WTC11 (cell line): ENCODE measurements around the gene FFAR1. TPM values are rescaled to one million over a fixed set of nuclear protein-coding genes. Genes with fewer than 3 reads are reported as not detected.
A peak's percentile ranks its signal among the peaks of the same experiment; 100 is the strongest.
"Not testable (repeated sequence)": the region's sequence is repeated elsewhere in the genome, so short reads cannot be mapped to it uniquely, and the experiment has no call there.

ENCODE experiments used
- ATAC-seq: fragments of 200-7000 bp; cut with Tn5 transposase; 2 replicates; pipeline ENCODE4 v1.10.0; 2021; ENCODE audit warnings: mild to moderate bottlenecking, moderate library complexity
- CTCF ChIA-PET: fragments of 300-600 bp; sonication (Branson Sonifier 250); formaldehyde crosslinking; loops from one replicate; lab custom pipeline; 2021; ENCODE audit warnings: antibody characterized with exemption; lab: Charles Lee
- POLR2A ChIA-PET: fragments of 350-600 bp; sonication (Branson Sonifier 250); formaldehyde crosslinking; loops from one replicate; lab custom pipeline; 2021; ENCODE audit warnings: antibody characterized with exemption; lab: Charles Lee
- DNase-seq: peaks from one replicate; pipeline ENCODE4 v3.0.0; 2021; ENCODE audit warnings: low spot score
- H3K27ac Mint-ChIP-seq: 2 replicates; pipeline ENCODE4 v1.8.0; 2021; ENCODE audit warnings: mixed read lengths
- H3K27me3 Mint-ChIP-seq: 2 replicates; pipeline ENCODE4 v1.8.0; 2021; ENCODE audit warnings: low read depth, mild to moderate bottlenecking, moderate library complexity, mixed read lengths
- H3K36me3 Mint-ChIP-seq: 2 replicates; pipeline ENCODE4 v1.8.0; 2021; ENCODE audit warnings: mixed read lengths
- H3K4me1 Mint-ChIP-seq: 2 replicates; pipeline ENCODE4 v1.8.0; 2022; ENCODE audit warnings: mixed read lengths
- H3K4me3 Mint-ChIP-seq: 2 replicates; pipeline ENCODE4 v1.8.0; 2021; ENCODE audit warnings: mild to moderate bottlenecking, moderate library complexity, mixed read lengths
- H3K9me3 Mint-ChIP-seq: 2 replicates; pipeline ENCODE4 v1.8.0; 2021; ENCODE audit warnings: mixed read lengths
- AR ChIP-seq: fragments of 250-450 bp; sonication (Bioruptor Pico); IDR thresholded peaks from 2 replicates; pipeline ENCODE4 v1.9.0; 2021; ENCODE audit warnings: mild to moderate bottlenecking
- CBFB ChIP-seq: sonication (generic); formaldehyde crosslinking; IDR thresholded peaks from 2 replicates; pipeline ENCODE4 v1.8.1; 2022; ENCODE audit warnings: mild to moderate bottlenecking, low read depth, missing genetic modification reagents
- ESRRA ChIP-seq: sonication (generic); formaldehyde crosslinking; IDR thresholded peaks from 2 replicates; pipeline ENCODE4 v1.8.1; 2022; ENCODE audit warnings: mild to moderate bottlenecking, missing genetic modification reagents, borderline replicate concordance
- FOXJ3 ChIP-seq: sonication (generic); formaldehyde crosslinking; IDR thresholded peaks from 2 replicates; pipeline ENCODE4 v1.9.0; 2021; ENCODE audit warnings: missing genetic modification reagents, mild to moderate bottlenecking, borderline replicate concordance
- HMGXB4 ChIP-seq: sonication (generic); formaldehyde crosslinking; IDR thresholded peaks from 2 replicates; pipeline ENCODE4 v1.8.1; 2023; ENCODE audit warnings: mild to moderate bottlenecking, moderate library complexity, missing genetic modification reagents
- IRF1 ChIP-seq: sonication (generic); formaldehyde crosslinking; IDR thresholded peaks from 2 replicates; pipeline ENCODE4 v1.8.0; 2023; ENCODE audit warnings: missing genetic modification reagents
- KAT7 ChIP-seq: sonication (generic); formaldehyde crosslinking; IDR thresholded peaks from 2 replicates; pipeline ENCODE4 v1.8.1; 2023; ENCODE audit warnings: missing genetic modification reagents, mild to moderate bottlenecking, borderline replicate concordance
- NFE2L1 ChIP-seq: sonication (generic); formaldehyde crosslinking; IDR thresholded peaks from 2 replicates; pipeline ENCODE4 v1.8.1; 2023; ENCODE audit warnings: missing genetic modification reagents
- TEAD4 ChIP-seq: sonication (generic); formaldehyde crosslinking; IDR thresholded peaks from 2 replicates; pipeline ENCODE4 v1.8.0; 2022; ENCODE audit warnings: mild to moderate bottlenecking, missing genetic modification reagents
- ZNF121 ChIP-seq: sonication (generic); formaldehyde crosslinking; IDR thresholded peaks from 2 replicates; pipeline ENCODE4 v1.8.0; 2023; ENCODE audit warnings: missing genetic modification reagents
- ZNF281 ChIP-seq: sonication (generic); formaldehyde crosslinking; IDR thresholded peaks from 2 replicates; pipeline ENCODE4 v1.8.0; 2023; ENCODE audit warnings: mild to moderate bottlenecking, missing genetic modification reagents
- ZNF317 ChIP-seq: sonication (generic); formaldehyde crosslinking; IDR thresholded peaks from 2 replicates; pipeline ENCODE4 v1.8.1; 2023; ENCODE audit warnings: low read depth, mild to moderate bottlenecking, moderate library complexity, missing genetic modification reagents, borderline replicate concordance
- total RNA-seq: library from RNA; stranded (reverse); gene quantifications from 3 replicates; pipeline ENCODE4 v1.2.3, GENCODE V29; 2021

FFAR1 gene
- total RNA-seq, 1 experiment from 2014 or later = 0.07 TPM

- no peak for DNase-seq
- peaks cover 7% of the 10 kb centered on the region for H3K4me1 Mint-ChIP-seq
- no peaks in the 10 kb centered on the region for H3K36me3 Mint-ChIP-seq
- H3K4me3 Mint-ChIP-seq = no peak overlapping the region
- H3K27me3 Mint-ChIP-seq = no peaks in the 10 kb centered on the region
- TF ChIP-seq ESRRA (CRISPR knock-in tag) = no peak
- no peak for TF ChIP-seq HMGXB4 (CRISPR knock-in tag)
- CTCF ChIA-PET = interaction anchor here (0.6 to 2.2 kb wide), 3 partner anchors 111 to 139 kb away, joined by 3 to 6 read pairs (median 4); no protein-coding TSS in a partner anchor
- no peaks in the 10 kb centered on the region for H3K9me3 Mint-ChIP-seq
- POLR2A ChIA-PET = no interaction called here
- ATAC-seq = no peak
- no peak overlapping the region; the same call in 1 of the 2 replicates for H3K27ac Mint-ChIP-seq
Measured at GRCh38 chr19:35355791-35356460, 8.2 kb downstream of the FFAR1 start.

- Mint-ChIP-seq H3K36me3 (no peaks in the 10 kb centered on the region), H3K27ac (no peak within 1 kb of the TSS), H3K9me3 (no peaks in the 10 kb centered on the region), H3K27me3 (no peaks in the 10 kb centered on the region), H3K4me3 (no peak within 1 kb of the TSS), H3K4me1 (peaks cover 4% of the 10 kb centered on the region; the same call in 1 of the 2 replicates)
- no peak for DNase-seq
- ChIA-PET POLR2A (interaction anchor here (0.8 kb wide), 1 partner anchor 153 kb away, joined by 3 read pairs; no protein-coding TSS in a partner anchor), CTCF (interaction anchor here (0.6 to 1.7 kb wide), 7 partner anchors 46 to 152 kb away, joined by 3 to 8 read pairs (median 4); partner anchors contain the start of gene USF2)
- no peak for ATAC-seq
- TF ChIP-seq FOXJ3 (CRISPR knock-in tag) = no peak
- TF ChIP-seq NFE2L1 (CRISPR knock-in tag) = no peak
- TF ChIP-seq ZNF121 (CRISPR knock-in tag) = no peak
- TF ChIP-seq TEAD4 (CRISPR knock-in tag) = no peak
- TF ChIP-seq IRF1 (CRISPR knock-in tag) = no peak
- no peak for TF ChIP-seq KAT7 (CRISPR knock-in tag)
- no peak for TF ChIP-seq AR (CRISPR knock-in tag)
- no peak for TF ChIP-seq ZNF317 (CRISPR knock-in tag)
- no peak for TF ChIP-seq ZNF281
- no peak for TF ChIP-seq CBFB
Measured at GRCh38 chr19:35357867-35358573, 10.3 kb downstream of the FFAR1 start, which contains the start of gene FFAR3. FFAR3 (plus strand) TSS chr19:35358460; CDS start chr19:35358891, 431 bp downstream.

GRCh38 chr19:35358834-35359233 is 11.1 kb downstream of the FFAR1 start:
- H3K27me3 Mint-ChIP-seq, H3K4me1 Mint-ChIP-seq, H3K36me3 Mint-ChIP-seq, POLR2A ChIA-PET, H3K4me3 Mint-ChIP-seq, H3K27ac Mint-ChIP-seq, H3K9me3 Mint-ChIP-seq: not testable (repeated sequence)
- DNase-seq = peak; percentile 63
- ATAC-seq = peak; percentile 67
- CTCF ChIA-PET = interaction anchor here (0.8 to 1.4 kb wide), 3 partner anchors 62 to 90 kb away, joined by 3 to 5 read pairs (median 3); partner anchors contain the start of gene USF2

- POLR2A ChIA-PET, DNase-seq, CTCF ChIA-PET: not testable (repeated sequence)
Measured at GRCh38 chr19:35359395-35359794, 11.7 kb downstream of the FFAR1 start.

GRCh38 chr19:35360081-35360480 is 12.4 kb downstream of the FFAR1 start:
- H3K9me3 Mint-ChIP-seq, H3K27me3 Mint-ChIP-seq, H3K4me1 Mint-ChIP-seq, ATAC-seq, H3K36me3 Mint-ChIP-seq, POLR2A ChIA-PET, CTCF ChIA-PET, H3K27ac Mint-ChIP-seq, DNase-seq, H3K4me3 Mint-ChIP-seq: not testable (repeated sequence)

More at GRCh38 chr19:35359395-35359794, 11.7 kb downstream of the FFAR1 start:
- H3K4me3 Mint-ChIP-seq, H3K9me3 Mint-ChIP-seq, H3K27me3 Mint-ChIP-seq, ATAC-seq, H3K27ac Mint-ChIP-seq, H3K4me1 Mint-ChIP-seq, H3K36me3 Mint-ChIP-seq: not testable (repeated sequence)
